Progenitor cell of endocrine pancreas (in vitro differentiated cells): ENCODE measurements around the gene JMJD4. TPM values are rescaled to one million over a fixed set of nuclear protein-coding genes. Genes with fewer than 3 reads are reported as not detected.

ENCODE experiments used
- DNase-seq: peaks from one replicate; pipeline ENCODE4 v3.0.0; 2021; ENCODE audit warnings: low spot score; ENCODE audit not compliant: unreplicated experiment
- H3K27ac Mint-ChIP-seq: 2 replicates; pipeline ENCODE4 v1.8.0; 2021; ENCODE audit warnings: mild to moderate bottlenecking, moderate library complexity, mixed read lengths
- H3K27me3 Mint-ChIP-seq: 2 replicates; pipeline ENCODE4 v1.8.0; 2021; ENCODE audit warnings: mixed read lengths
- H3K36me3 Mint-ChIP-seq: 2 replicates; pipeline ENCODE4 v1.8.0; 2022; ENCODE audit warnings: mixed read lengths; ENCODE audit not compliant: insufficient read depth
- H3K4me1 Mint-ChIP-seq: 2 replicates; pipeline ENCODE4 v1.8.0; 2021; ENCODE audit warnings: low read depth, mixed read lengths
- H3K4me3 Mint-ChIP-seq: 2 replicates; pipeline ENCODE4 v1.8.0; 2021; ENCODE audit warnings: low read depth, mild to moderate bottlenecking, moderate library complexity, mixed read lengths
- H3K9me3 Mint-ChIP-seq: 2 replicates; pipeline ENCODE4 v1.8.0; 2021; ENCODE audit warnings: low read depth, mixed read lengths
- CTCF ChIP-seq: fragments of 200-600 bp; sonication (generic); IDR thresholded peaks from one replicate; pipeline ENCODE4 v1.5.0; 2021; ENCODE audit warnings: antibody characterized with exemption, mild to moderate bottlenecking; ENCODE audit not compliant: unreplicated experiment
- total RNA-seq: library from RNA; stranded (reverse); gene quantifications from 2 replicates; pipeline ENCODE4 v1.2.1, GENCODE V29; 2021

The JMJD4 gene
- total RNA-seq, 1 donor from 2014 or later = 26.4 TPM

GRCh38 chr1:227768125-227768439, 33.0 kb upstream of the JMJD4 start:
- Mint-ChIP-seq H3K27me3 (no peaks in the 10 kb centered on the region), H3K4me3 (no peak overlapping the region), H3K27ac (no peak overlapping the region), H3K9me3 (no peaks in the 10 kb centered on the region), H3K36me3 (peaks cover 14% of the 10 kb centered on the region), H3K4me1 (peaks cover 3% of the 10 kb centered on the region)
- no peak for DNase-seq
- no peak for TF ChIP-seq CTCF

DNA sequence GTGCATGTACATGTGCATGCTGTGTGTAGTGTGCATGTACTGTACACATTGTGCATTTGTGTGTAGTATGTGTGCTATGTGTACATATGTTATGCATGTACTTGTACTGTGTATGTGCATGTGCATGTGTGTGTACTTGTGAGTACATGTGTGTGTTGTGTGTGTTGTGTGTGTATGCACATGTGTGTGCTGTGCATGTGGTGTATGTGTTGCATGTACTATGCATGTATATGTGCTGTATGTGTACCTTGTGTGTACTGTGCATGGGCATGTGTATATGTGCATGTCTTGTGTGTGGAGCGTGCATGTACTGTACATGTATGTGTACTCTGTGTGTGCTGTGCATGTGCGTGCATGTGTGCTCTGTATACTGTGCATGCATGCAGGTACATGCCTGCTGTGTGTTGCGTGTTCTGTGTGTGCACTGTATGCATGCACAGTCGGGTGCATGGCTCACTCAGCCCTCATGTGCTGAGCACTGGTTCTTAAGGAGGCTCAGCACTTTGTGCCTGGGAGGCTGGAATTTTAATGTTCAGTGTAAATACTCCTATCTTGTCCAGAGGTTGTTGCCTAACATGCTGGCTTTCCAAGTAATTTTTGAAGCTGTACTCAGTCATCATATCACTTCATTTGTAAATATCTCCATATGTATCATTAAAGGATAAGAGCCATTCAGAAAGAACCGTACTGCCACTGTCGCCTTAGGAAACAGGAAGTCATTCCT, 32.5 kb upstream of the JMJD4 start:
- DNase-seq = no peak
- TF ChIP-seq CTCF = no peak
- H3K4me1 Mint-ChIP-seq = peaks cover 3% of the 10 kb centered on the region
- no peaks in the 10 kb centered on the region for H3K9me3 Mint-ChIP-seq
- H3K27ac Mint-ChIP-seq = no peak overlapping the region
- H3K36me3 Mint-ChIP-seq = peaks cover 14% of the 10 kb centered on the region
- no peaks in the 10 kb centered on the region for H3K27me3 Mint-ChIP-seq
- no peak overlapping the region for H3K4me3 Mint-ChIP-seq

DNA sequence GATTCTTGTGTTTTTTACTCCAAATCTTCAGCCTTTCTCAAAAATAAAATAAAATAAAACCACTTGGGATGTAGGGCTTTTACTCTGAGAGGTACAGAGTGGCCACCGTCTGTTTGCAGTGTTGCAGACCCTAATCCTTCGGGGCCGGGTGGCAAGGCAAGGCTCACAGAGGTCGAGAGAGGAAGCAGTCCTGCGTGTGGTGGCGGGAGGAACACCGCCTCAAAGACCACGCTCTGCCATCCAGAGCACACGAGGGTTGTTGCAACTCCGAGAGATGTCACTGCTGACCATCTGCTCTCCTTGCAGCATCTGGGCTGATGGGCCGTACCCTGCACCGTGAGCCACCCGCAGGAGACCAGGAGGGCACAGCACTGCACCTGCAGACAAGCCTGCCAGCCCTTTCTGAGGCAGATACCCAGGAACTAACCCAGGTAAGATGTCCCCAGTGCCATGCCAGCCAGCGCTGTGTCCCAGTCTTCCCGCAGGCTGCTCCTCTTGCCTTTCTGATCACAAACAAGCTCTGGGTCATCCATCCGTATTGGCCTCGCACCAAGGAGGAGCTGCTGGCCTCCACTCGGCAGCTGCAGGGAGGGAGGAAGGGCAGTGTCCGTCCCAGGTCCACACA, 31.7 kb upstream of the JMJD4 start:
- TF ChIP-seq CTCF = no peak
- Mint-ChIP-seq H3K9me3 (no peaks in the 10 kb centered on the region), H3K27me3 (no peaks in the 10 kb centered on the region), H3K4me3 (no peak overlapping the region), H3K4me1 (peaks cover 3% of the 10 kb centered on the region), H3K36me3 (peaks cover 12% of the 10 kb centered on the region), H3K27ac (no peak overlapping the region)
- DNase-seq = no peak

DNA sequence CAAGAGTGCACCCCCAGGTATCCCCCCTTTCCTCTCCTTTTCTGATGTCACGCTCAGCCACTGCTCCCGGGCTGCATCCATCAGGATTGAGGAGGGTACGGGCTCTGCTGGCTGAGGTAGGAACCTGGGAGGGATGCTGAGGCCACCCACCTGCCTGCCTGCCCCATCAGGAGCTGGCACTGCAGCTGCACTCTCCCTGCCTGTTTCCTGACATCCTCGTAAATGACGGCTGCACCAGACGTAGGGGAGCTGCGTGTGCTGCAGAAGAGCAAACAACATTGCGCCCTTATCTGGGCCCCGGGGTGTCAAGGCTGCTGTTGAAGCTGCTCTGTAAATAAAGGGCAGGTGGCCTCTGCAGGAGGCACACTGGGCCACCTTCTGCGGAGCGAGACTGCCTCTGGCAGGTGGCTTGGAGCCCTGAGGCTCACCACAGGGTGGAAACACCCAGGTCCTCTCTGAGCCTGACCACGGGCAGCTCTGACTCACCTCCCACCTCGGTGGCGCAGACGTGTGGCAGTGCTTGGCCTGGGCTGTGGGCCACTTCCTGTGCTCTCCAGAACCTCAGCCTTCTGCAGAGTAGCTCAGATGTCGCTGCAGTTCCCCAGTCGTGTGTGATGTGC, 31.0 kb upstream of the JMJD4 start:
- Mint-ChIP-seq H3K4me3 (no peak overlapping the region), H3K27me3 (no peaks in the 10 kb centered on the region), H3K4me1 (peaks cover 3% of the 10 kb centered on the region), H3K27ac (no peak overlapping the region), H3K36me3 (peaks cover 12% of the 10 kb centered on the region), H3K9me3 (no peaks in the 10 kb centered on the region)
- TF ChIP-seq CTCF = no peak
- no peak for DNase-seq

DNA sequence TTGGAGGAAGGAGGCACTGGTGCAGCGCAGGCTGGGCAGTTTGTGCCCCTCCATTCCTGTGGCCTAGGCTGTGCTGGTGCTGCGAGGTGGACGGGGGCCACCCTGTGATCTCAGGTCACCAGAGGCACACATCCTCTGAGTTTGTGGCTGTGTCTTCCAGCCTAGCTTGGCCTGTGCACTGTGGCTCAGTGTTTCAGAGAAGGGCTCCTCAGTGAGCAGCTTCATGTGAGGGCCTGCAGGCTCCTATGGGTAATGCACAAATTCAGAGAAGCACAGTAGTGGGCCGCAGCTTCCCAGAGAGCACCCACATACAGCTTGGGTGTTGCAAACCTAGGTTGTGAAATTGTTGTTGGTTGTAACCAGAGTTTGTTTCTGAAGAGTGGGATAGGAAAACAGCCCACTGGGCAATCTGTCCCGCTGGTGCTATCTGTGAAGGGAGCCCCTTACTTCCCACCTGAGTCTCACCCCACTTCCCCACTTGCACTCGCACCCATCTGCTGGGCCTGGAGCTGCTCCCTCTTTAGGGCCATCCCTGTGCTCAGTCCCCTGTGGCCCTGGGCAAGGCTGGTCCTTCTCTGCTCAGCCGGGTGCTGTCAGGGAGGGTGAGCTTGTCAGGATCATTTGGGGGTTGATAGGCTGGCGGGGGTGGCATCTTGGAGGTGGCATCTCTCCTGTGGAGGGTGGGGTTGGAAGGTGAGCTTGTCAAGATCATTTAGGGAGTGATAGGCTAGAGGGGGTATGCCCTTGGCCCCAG, 30.3 kb upstream of the JMJD4 start:
- TF ChIP-seq CTCF = no peak
- no peak for DNase-seq
- Mint-ChIP-seq H3K4me3 (no peak overlapping the region), H3K36me3 (peaks cover 9% of the 10 kb centered on the region), H3K27ac (no peak overlapping the region), H3K27me3 (no peaks in the 10 kb centered on the region), H3K4me1 (peaks cover 3% of the 10 kb centered on the region), H3K9me3 (no peaks in the 10 kb centered on the region)
